Measurements from ENCODE around the gene GNPDA1.

GRCh38 chr5:141982626-141983025 is 30.2 kb downstream of the GNPDA1 start:
- TF ChIP-seq CTCF (IDR thresholded peaks at IDR 0.05) (no peak), POLR2A (IDR thresholded peaks at IDR 0.05) (no peak)
